Nephron progenitor cell (in vitro differentiated cells): ENCODE results near the gene OLFM1.
A peak's percentile ranks its signal among the peaks of the same experiment; 100 is the strongest.

Experiments
- DNase-seq: peaks from one replicate; pipeline ENCODE4 v3.0.0; 2021
- H3K27ac Mint-ChIP-seq: 2 replicates; pipeline ENCODE4 v1.8.0; 2021; ENCODE audit warnings: mild to moderate bottlenecking, moderate library complexity, mixed read lengths
- H3K27me3 Mint-ChIP-seq: 2 replicates; pipeline ENCODE4 v1.8.0; 2021; ENCODE audit warnings: mild to moderate bottlenecking, low read depth, mixed read lengths; ENCODE audit not compliant: poor library complexity
- H3K36me3 Mint-ChIP-seq: 2 replicates; pipeline ENCODE4 v1.8.0; 2021; ENCODE audit warnings: low read depth, mixed read lengths
- H3K4me1 Mint-ChIP-seq: 2 replicates; pipeline ENCODE4 v1.8.0; 2021; ENCODE audit warnings: mixed read lengths
- H3K4me3 Mint-ChIP-seq: 2 replicates; pipeline ENCODE4 v1.8.0; 2021; ENCODE audit warnings: mild to moderate bottlenecking, moderate library complexity, mixed read lengths
- H3K9me3 Mint-ChIP-seq: 2 replicates; pipeline ENCODE4 v1.8.0; 2021; ENCODE audit warnings: mild to moderate bottlenecking, moderate library complexity, mixed read lengths
- CTCF ChIP-seq: fragments of 200-600 bp; sonication (generic); IDR thresholded peaks from 2 replicates; pipeline ENCODE4 v1.5.0; 2021; ENCODE audit warnings: antibody characterized with exemption

Gene OLFM1

DNA sequence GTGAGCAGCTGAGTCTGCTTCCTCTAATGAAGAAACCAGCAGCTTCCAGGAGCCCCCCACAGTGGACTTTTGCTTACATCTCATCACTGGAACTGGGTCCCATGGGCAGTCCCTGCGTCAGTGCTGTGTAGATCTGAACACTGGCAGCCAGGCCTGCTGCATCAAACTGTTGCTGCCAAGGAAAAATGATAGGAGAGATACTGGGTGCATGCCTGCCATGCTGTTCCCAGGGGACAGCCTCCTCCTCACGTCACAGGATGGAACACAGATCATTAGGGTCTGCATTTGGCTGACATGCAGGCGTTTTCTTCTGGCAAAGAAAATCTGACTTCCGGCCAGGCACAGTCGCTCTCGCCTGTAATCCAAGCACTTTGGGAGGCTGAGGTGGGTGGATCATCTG lies 67.9 kb downstream of the OLFM1 start:
- Mint-ChIP-seq H3K27me3 (peaks cover 33% of the 10 kb centered on the region), H3K4me3 (no peak overlapping the region)

DNA sequence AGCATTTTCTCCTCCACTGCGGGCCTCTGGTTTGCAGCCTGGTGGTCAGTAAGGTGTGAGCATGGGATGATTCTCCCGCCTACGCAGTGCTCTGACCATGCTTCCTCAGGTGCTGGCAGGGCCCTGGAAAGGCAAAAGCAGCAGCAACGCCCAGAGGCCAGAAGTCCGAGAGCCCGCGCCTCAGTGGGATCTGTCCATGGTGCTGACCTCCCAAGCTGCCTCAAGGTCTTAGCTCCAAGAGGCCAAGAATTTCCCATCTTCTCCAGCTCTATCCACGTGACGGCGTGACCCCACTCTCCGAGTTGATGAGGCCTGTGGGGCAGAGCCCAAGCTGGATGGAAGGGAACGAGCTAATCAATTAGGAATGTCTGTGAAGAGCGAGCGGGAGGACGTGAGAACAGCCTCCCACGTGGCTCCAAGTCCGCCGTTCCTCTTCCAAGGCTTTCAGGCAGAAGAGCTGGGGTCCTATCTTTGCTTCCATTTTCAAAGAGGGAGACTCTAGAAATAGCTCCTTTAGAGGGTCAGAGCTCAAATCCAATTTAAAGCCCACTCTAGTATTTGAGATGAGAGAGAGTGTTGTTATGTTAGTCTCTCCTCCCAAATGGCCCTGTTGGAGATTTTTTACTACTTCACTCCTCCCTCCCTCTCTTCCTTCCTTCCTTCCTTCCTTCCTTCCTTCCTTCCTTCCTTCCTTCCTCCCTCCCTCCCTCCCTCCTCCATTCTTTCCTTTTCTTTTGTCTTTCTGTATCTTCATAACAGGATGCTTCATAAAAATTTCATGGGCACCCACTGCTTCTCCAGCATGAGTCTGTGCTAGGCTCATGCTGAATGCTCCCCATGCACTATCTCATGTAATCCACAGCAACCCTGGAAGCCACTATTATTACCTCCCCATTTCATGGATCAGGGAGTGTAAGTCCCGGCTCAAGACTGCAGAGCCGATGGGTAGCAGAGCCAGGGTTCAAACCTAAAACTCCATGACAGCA lies 69.3 kb downstream of the OLFM1 start:
- peaks cover 45% of the 10 kb centered on the region for H3K27me3 Mint-ChIP-seq
- DNase-seq = peak; percentile 95

More for the DNA sequence above, 67.9 kb downstream of the OLFM1 start:
- no peak for TF ChIP-seq CTCF
- Mint-ChIP-seq H3K36me3 (no peaks in the 10 kb centered on the region), H3K4me1 (peaks cover 21% of the 10 kb centered on the region), H3K9me3 (peaks cover 11% of the 10 kb centered on the region), H3K27ac (no peak overlapping the region)
- no peak for DNase-seq

GRCh38 chr9:135157856-135158563 lies 70.5 kb downstream of the OLFM1 start:
- Mint-ChIP-seq H3K27me3 (peaks cover 50% of the 10 kb centered on the region), H3K4me1 (peaks cover 12% of the 10 kb centered on the region), H3K9me3 (no peaks in the 10 kb centered on the region), H3K36me3 (no peaks in the 10 kb centered on the region), H3K27ac (no peak overlapping the region), H3K4me3 (no peak overlapping the region)
- no peak for DNase-seq
- TF ChIP-seq CTCF = no peak

More for the DNA sequence above, 69.3 kb downstream of the OLFM1 start:
- Mint-ChIP-seq H3K36me3 (no peaks in the 10 kb centered on the region), H3K4me1 (peaks cover 21% of the 10 kb centered on the region), H3K9me3 (peaks cover under 1% of the 10 kb centered on the region), H3K4me3 (no peak overlapping the region), H3K27ac (no peak overlapping the region)
- no peak for TF ChIP-seq CTCF

DNA sequence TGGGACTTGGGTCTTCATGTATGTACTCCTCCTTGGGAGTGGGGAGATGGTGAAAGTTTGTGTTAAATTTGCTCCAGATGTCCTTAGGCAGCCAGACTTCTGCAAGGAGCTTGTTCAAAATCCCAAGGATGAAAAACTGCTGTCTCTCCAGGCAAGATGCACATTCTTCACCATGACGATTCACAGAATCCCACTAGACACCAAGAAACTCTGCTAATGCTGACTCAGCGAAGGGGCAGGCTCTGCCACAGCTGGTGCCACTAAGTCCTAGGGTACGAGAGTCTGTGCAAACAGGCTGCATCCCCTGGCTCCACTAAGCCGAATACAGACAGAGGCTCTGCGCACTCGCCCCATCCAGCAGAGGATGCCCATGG lies 71.1 kb downstream of the OLFM1 start:
- no peak for TF ChIP-seq CTCF
- DNase-seq = no peak
- no peaks in the 10 kb centered on the region for H3K9me3 Mint-ChIP-seq
- no peak overlapping the region for H3K4me3 Mint-ChIP-seq
- H3K36me3 Mint-ChIP-seq = no peaks in the 10 kb centered on the region
- no peak overlapping the region for H3K27ac Mint-ChIP-seq
- H3K4me1 Mint-ChIP-seq = peaks cover 12% of the 10 kb centered on the region
- peaks cover 51% of the 10 kb centered on the region for H3K27me3 Mint-ChIP-seq

GRCh38 chr9:135159801-135160200 lies 72.3 kb downstream of the OLFM1 start:
- no peak for TF ChIP-seq CTCF

More at GRCh38 chr9:135159801-135160200, 72.3 kb downstream of the OLFM1 start:
- Mint-ChIP-seq H3K27ac (no peak overlapping the region), H3K36me3 (no peaks in the 10 kb centered on the region), H3K4me1 (peaks cover 4% of the 10 kb centered on the region), H3K4me3 (no peak overlapping the region), H3K9me3 (no peaks in the 10 kb centered on the region), H3K27me3 (peaks cover 55% of the 10 kb centered on the region)
- DNase-seq = no peak
